H1 (cell line): Measurements from ENCODE around the gene ACVR2B. TPM values are rescaled to one million over a fixed set of nuclear protein-coding genes. Genes with fewer than 3 reads are reported as not detected.
A peak's percentile ranks its signal among the peaks of the same experiment; 100 is the strongest.

Source experiments
- EGR1 ChIP-seq: IDR thresholded peaks from 2 replicates; pipeline ENCODE4 v1.6.1; 2011; ENCODE audit warnings: low read depth, low read length, borderline replicate concordance
- FOSL1 ChIP-seq: IDR thresholded peaks from 2 replicates; pipeline ENCODE4 v1.6.1; 2011; ENCODE audit warnings: mild to moderate bottlenecking, low read depth, low read length, moderate library complexity; ENCODE audit not compliant: insufficient read depth
- GABPA ChIP-seq: IDR thresholded peaks from 2 replicates; pipeline ENCODE4 v1.6.1; 2011; ENCODE audit warnings: mild to moderate bottlenecking, low read length, moderate library complexity, borderline replicate concordance; ENCODE audit not compliant: insufficient read depth
- MAFK ChIP-seq: IDR thresholded peaks from 2 replicates; pipeline ENCODE4 v1.6.1; 2012; ENCODE audit warnings: low read depth, mild to moderate bottlenecking, improper control_type of control experiment, low read length
- NANOG ChIP-seq: IDR thresholded peaks from 2 replicates; pipeline ENCODE4 v1.6.1; 2011; ENCODE audit warnings: low read length, low read depth, mild to moderate bottlenecking, inconsistent platforms; ENCODE audit not compliant: insufficient read depth, poor library complexity, severe bottlenecking
- POLR2A ChIP-seq, 2 experiments: IDR thresholded peaks; 1 replicate in 1 of 2; 2 replicates in 1 of 2; pipeline ENCODE4 v1.6.1; 2011; ENCODE audit warnings: low read depth in 2 of 2, low read length in 2 of 2, mild to moderate bottlenecking in 2 of 2; ENCODE audit errors: control extremely low read depth in 1 of 2
- RAD21 ChIP-seq, 2 experiments: IDR thresholded peaks in 1 of 2; conservative IDR thresholded peaks in 1 of 2; 2 replicates each; pipeline ENCODE4 v1.6.1; 2011; ENCODE audit warnings: low read depth in 2 of 2, low read length in 2 of 2, improper control_type of control experiment in 1 of 2, inconsistent platforms in 1 of 2, mild to moderate bottlenecking in 1 of 2, moderate library complexity in 1 of 2
- RBBP5 ChIP-seq: IDR thresholded peaks from 2 replicates; pipeline ENCODE4 v1.7.1; 2012; ENCODE audit warnings: low read depth, mild to moderate bottlenecking, inconsistent platforms, low read length, moderate library complexity, borderline replicate concordance
- SAP30 ChIP-seq: fragments of 300-600 bp; sonication (generic); IDR thresholded peaks from 2 replicates; pipeline ENCODE4 v1.7.1; 2012; ENCODE audit warnings: low read length, moderate library complexity, mild to moderate bottlenecking, inconsistent platforms; ENCODE audit not compliant: insufficient read depth, insufficient replicate concordance
- SIX5 ChIP-seq: IDR thresholded peaks from 2 replicates; pipeline ENCODE4 v1.6.1; 2011; ENCODE audit warnings: mild to moderate bottlenecking, low read depth, low read length
- TAF1 ChIP-seq: IDR thresholded peaks from 2 replicates; pipeline ENCODE4 v1.6.1; 2011; ENCODE audit warnings: mild to moderate bottlenecking, low read depth, low read length
- TEAD4 ChIP-seq: IDR thresholded peaks from 2 replicates; pipeline ENCODE4 v1.6.1; 2012; ENCODE audit warnings: low read depth, low read length, inconsistent platforms, mixed read lengths
- YY1 ChIP-seq: IDR thresholded peaks from 2 replicates; pipeline ENCODE4 v1.6.1; 2011; ENCODE audit warnings: low read depth, mild to moderate bottlenecking, low read length
- polyA plus RNA-seq, 7 experiments: library from polyadenylated mRNA; depleted of rRNA in 3 of 7; stranded (reverse) in 5 of 7; unstranded in 2 of 7; fragments of >200 nt in 5 of 7; fragments of 200-250 nt in 2 of 7; gene quantifications; 1 replicate in 5 of 7; 2 replicates in 1 of 7; 4 replicates in 1 of 7; pipeline versions ENCODE4 v1.2.1 to v1.2.3, GENCODE V29; 2011 to 2013; ENCODE audit warnings: missing spikeins in 2 of 7, mixed read lengths in 2 of 7
- total RNA-seq: library from RNA; stranded (reverse); fragmentation: NEBNext Ultra II Directional; extraction: Animal tissue kit (Norgen Biotek cat#: 25700); gene quantifications from 2 replicates; pipeline ENCODE4 v1.2.1, GENCODE V29; 2021

ACVR2B gene
- total and polyA plus RNA-seq, 2 of the 8 experiments (the other 6 are each of a cell fraction or from before 2014, with no cell fraction given): 24.7 to 109 TPM

GRCh38 chr3:38454178-38454883, 641 bp downstream of the ACVR2B start (continued):
- TF ChIP-seq MAFK (no peak), TAF1 (0 out of 2 replicates have a peak, but pooled peaks have one; percentile 37), SIX5 (no peak), TEAD4 (no peak), SAP30 (peak; percentile 92), FOSL1 (no peak), POLR2A (IDR thresholded peaks at IDR 0.05; ENCODE audit: control extremely low read depth in 1 of 2, low read depth in 2 of 2, low read length in 2 of 2) (peak in 1 of 2 experiments; percentile 42; a peak in 2 of 3 replicates), RBBP5 (0 out of 2 replicates have a peak, but pooled peaks have one; percentile 43), RAD21 (IDR thresholded peaks at IDR 0.05 in 1 of 2, conservative IDR thresholded peaks at IDR 0.05 in 1 of 2; ENCODE audit: low read depth in 2 of 2, low read length in 2 of 2) (no peak), NANOG (no peak), EGR1 (no peak), GABPA (no peak), YY1 (no peak)
